Astrocyte of the hippocampus (primary cell): ENCODE results near the gene DGCR6L.
"Not testable (repeated sequence)": the region's sequence is repeated elsewhere in the genome, so short reads cannot be mapped to it uniquely, and the experiment has no call there.

Source experiments
- DNase-seq: peaks from one replicate; pipeline ENCODE4 v3.0.0; 2011; ENCODE audit warnings: low read depth, low spot score

DGCR6L gene

GRCh38 chr22:20325996-20326395 is 6.1 kb upstream of the DGCR6L start:
- not testable (repeated sequence) for DNase-seq

GRCh38 chr22:20324139-20324516 is 4.3 kb upstream of the DGCR6L start:
- DNase-seq, result no peak

- not testable (repeated sequence) for DNase-seq
Observed at GRCh38 chr22:20321552-20322211, 1.8 kb upstream of the DGCR6L start.

- not testable (repeated sequence) for DNase-seq
Observed at GRCh38 chr22:20320659-20321551, 1.0 kb upstream of the DGCR6L start.

GRCh38 chr22:20319041-20319744 is 667 bp downstream of the DGCR6L start:
- DNase-seq, result peak; percentile 46

GRCh38 chr22:20318043-20318688 is 1.7 kb downstream of the DGCR6L start:
- DNase-seq, result not testable (repeated sequence)

GRCh38 chr22:20317402-20318042 is 2.3 kb downstream of the DGCR6L start:
- DNase-seq, result not testable (repeated sequence)

- DNase-seq, result no peak
Observed at GRCh38 chr22:20316844-20317401, 2.9 kb downstream of the DGCR6L start.

- DNase-seq, result no peak
Observed at GRCh38 chr22:20316217-20316843, 3.5 kb downstream of the DGCR6L start.

- no peak for DNase-seq
Observed at GRCh38 chr22:20315337-20316216, 4.3 kb downstream of the DGCR6L start.

- not testable (repeated sequence) for DNase-seq
Observed at GRCh38 chr22:20314741-20315336, 5.0 kb downstream of the DGCR6L start.

GRCh38 chr22:20314206-20314605 is 5.7 kb downstream of the DGCR6L start:
- not testable (repeated sequence) for DNase-seq

GRCh38 chr22:20313306-20314077 is 6.4 kb downstream of the DGCR6L start:
- DNase-seq, result not testable (repeated sequence)

GRCh38 chr22:20312396-20313191 is 7.3 kb downstream of the DGCR6L start:
- no peak for DNase-seq

GRCh38 chr22:20311249-20312062 is 8.4 kb downstream of the DGCR6L start:
- DNase-seq, result not testable (repeated sequence)

- DNase-seq, result not testable (repeated sequence)
Observed at GRCh38 chr22:20310773-20311172, 9.1 kb downstream of the DGCR6L start.
